Left lung (tissue), 14 donors: ENCODE results near the gene TRPV4. TPM values are rescaled to one million over a fixed set of nuclear protein-coding genes. Genes with fewer than 3 reads are reported as not detected.
A peak's percentile ranks its signal among the peaks of the same experiment; 100 is the strongest.

ENCODE experiments used
- ATAC-seq: fragments of 200-7000 bp; cut with Tn5 transposase; one replicate; pipeline ENCODE4 v1.9.1; 2020; ENCODE audit warnings: moderate library complexity
- DNase-seq, 4 donors: peaks; one replicate each; pipeline ENCODE4 v3.0.0-alpha.2; 2013 to 2020
- H3K27ac ChIP-seq, 2 donors: fragments of 200-600 bp; sonication (generic) in 1 of 2; one replicate each; pipeline versions ENCODE4 v1.5.0 to v1.8.0; 2020 to 2021
- H3K27me3 ChIP-seq, 2 donors: fragments of 200-600 bp; sonication (generic) in 1 of 2; one replicate each; pipeline versions ENCODE4 v1.5.0 to v1.8.0; 2020 to 2021
- H3K36me3 ChIP-seq, 2 donors: fragments of 200-600 bp; sonication (generic) in 1 of 2; one replicate each; pipeline versions ENCODE4 v1.5.0 to v1.8.0; 2020 to 2021
- H3K4me1 ChIP-seq, 2 donors: fragments of 200-600 bp; one replicate each; pipeline ENCODE4 v1.8.0; 2021
- H3K4me3 ChIP-seq, 2 donors: fragments of 200-600 bp; sonication (generic) in 1 of 2; one replicate each; pipeline versions ENCODE4 v1.5.0 to v1.8.0; 2020 to 2021; ENCODE audit warnings: mild to moderate bottlenecking in 1 of 2
- H3K9me3 ChIP-seq, 2 donors: fragments of 200-600 bp; sonication (generic) in 1 of 2; one replicate each; pipeline versions ENCODE4 v1.5.0 to v1.8.0; 2020 to 2021
- CTCF ChIP-seq, 2 donors: fragments of 200-600 bp; sonication (generic) in 1 of 2; IDR thresholded peaks; one replicate each; pipeline versions ENCODE4 v1.5.0 to v1.8.0; 2021; ENCODE audit warnings: antibody characterized with exemption in 2 of 2
- intact Hi-C, 2 donors: fragments of 100-400 bp; cut with DNase I; formaldehyde crosslinking; loops; one replicate each; pipeline versions ENCODE4 v1.11.2 to v1.14.2; 2022
- long read RNA-seq, 12 donors: library from polyadenylated mRNA in 2 of 12; unstranded in 2 of 12; transcript quantifications; one replicate each; pipeline ENCODE4 v2.0.0 and lab custom pipeline, GENCODE V29; 2019 to 2026
- polyA plus RNA-seq, 6 donors: library from polyadenylated mRNA; unstranded; fragments of 120-200 nt; gene quantifications; one replicate each; pipeline ENCODE4 v1.2.1, GENCODE V29; 2013; ENCODE audit not compliant: insufficient read length in 6 of 6
- total RNA-seq, 2 donors: library from RNA; stranded (reverse); fragmentation: NEBNext Ultra II Directional; extraction: Animal tissue kit (Norgen Biotek cat#: 25700); gene quantifications; one replicate each; pipeline ENCODE4 v1.2.1, GENCODE V29; 2021
- donor health status: DM: no; HTN: yes; CAD: no.
- donor health status: DM: no; HTN: no; CAD: no.

The TRPV4 gene
- 1 to 10 TPM; 2.2 to 3.2 TPM for total RNA-seq
- 1 to 10 TPM; 2.7 to 3.7 (median 3.3) TPM for polyA plus RNA-seq
- long read RNA-seq, donor 1, partial matches to known transcripts: 0 of 1 reads
- long read RNA-seq, donor 1, other reads (novel, unspliced or antisense): 0 of 1 reads
- long read RNA-seq, donor 2, partial matches to known transcripts: 0 of 1 reads
- long read RNA-seq, donor 2, other reads (novel, unspliced or antisense): 0 of 1 reads
- long read RNA-seq, donor 3: 0 reads
- long read RNA-seq, donor 4, partial matches to known transcripts: 1 of 1 reads
- long read RNA-seq, donor 4, other reads (novel, unspliced or antisense): 0 of 1 reads
- long read RNA-seq, donor 5: 0 reads
- long read RNA-seq, donor 6: 0 reads
- long read RNA-seq, donor 7: 0 reads
- long read RNA-seq, donor 8: 0 reads
- long read RNA-seq, donor 9: 0 reads
- long read RNA-seq, donor 10: 0 reads
- long read RNA-seq, donor 11, partial matches to known transcripts: 0 of 1 reads
- long read RNA-seq, donor 11, other reads (novel, unspliced or antisense): 0 of 1 reads
- long read RNA-seq, donor 12: 0 reads

DNA sequence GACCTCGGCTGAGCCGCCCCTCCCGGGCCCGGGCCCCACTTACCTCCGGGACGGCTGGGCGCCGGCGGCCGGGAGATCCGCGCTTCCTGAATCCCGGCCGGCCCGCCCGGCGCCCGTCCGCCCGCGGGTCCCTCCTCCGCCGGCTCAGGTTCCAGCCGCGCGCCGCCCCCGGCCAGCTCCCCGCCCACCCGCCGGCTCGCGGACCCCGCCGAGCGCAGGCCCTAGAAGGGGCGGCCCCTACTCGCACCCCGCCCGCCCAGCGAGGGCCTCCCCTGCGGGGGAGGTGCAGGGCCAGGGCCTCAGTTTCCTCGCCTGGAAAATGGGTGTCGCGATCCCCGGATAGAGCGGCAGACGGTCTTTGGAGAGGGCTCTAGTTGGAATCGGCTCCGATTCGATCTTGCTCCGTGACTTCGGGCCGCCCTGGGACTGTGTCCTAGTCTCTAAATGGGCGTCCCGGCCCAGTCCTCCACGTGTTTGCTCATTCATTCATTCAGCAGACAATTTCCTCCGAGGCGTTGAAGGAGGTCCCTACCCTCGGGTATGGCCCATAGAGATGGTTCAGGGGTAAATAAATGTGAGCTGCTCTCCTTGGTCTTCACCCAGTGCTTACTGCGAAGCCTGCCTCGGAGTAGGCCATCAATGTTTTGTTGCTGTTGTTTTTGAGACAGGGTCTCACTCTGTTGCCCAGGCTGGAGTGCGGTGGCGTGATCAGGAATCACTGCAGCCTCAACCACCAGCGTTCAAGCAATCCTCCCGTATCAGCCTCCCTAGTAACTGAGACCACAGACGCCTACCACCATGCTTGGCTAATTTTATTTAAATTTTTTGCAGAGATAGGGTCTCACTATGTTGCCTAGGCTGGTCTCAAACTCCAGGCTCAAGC, at the start of gene TRPV4:
TRPV4 (minus strand) TSS at position 92 of the 883 bp plus-strand sequence. CDS start 18,602 bp downstream, outside the sequence.
- peaks cover 4 to 46% of the 10 kb centered on the region in 2 donors for H3K27me3 ChIP-seq
- H3K9me3 ChIP-seq: no peaks in the 10 kb centered on the region
- no peaks in the 10 kb centered on the region for H3K36me3 ChIP-seq
- H3K4me3 ChIP-seq: peak within 1 kb of the TSS; percentile 34 to 42
- ATAC-seq: peak; percentile 76
- intact Hi-C loops: no loop called here
- peak in 2 of 4 donors; percentile 53 to 82 for DNase-seq
- no peak for TF ChIP-seq CTCF (IDR thresholded peaks at IDR 0.05)
- no peak within 1 kb of the TSS for H3K27ac ChIP-seq
- H3K4me1 ChIP-seq: peaks cover 0 to 22% of the 10 kb centered on the region in 2 donors

GRCh38 chr12:109881752-109882151, 48.6 kb upstream of the TRPV4 start:
- Histone ChIP-seq H3K27me3 (no peaks in the 10 kb centered on the region), H3K4me1 (peaks cover 5 to 34% of the 10 kb centered on the region in 2 donors), H3K36me3 (no peaks in the 10 kb centered on the region), H3K4me3 (no peak overlapping the region), H3K9me3 (no peaks in the 10 kb centered on the region), H3K27ac (no peak overlapping the region)
- TF ChIP-seq CTCF (IDR thresholded peaks at IDR 0.05): no peak
- DNase-seq (no peak), ATAC-seq (no peak)
- intact Hi-C loops: loop anchor here in 1 of 2 donors (10.0 kb wide), 1 partner anchor 77 kb away; no protein-coding TSS in a partner anchor

DNA sequence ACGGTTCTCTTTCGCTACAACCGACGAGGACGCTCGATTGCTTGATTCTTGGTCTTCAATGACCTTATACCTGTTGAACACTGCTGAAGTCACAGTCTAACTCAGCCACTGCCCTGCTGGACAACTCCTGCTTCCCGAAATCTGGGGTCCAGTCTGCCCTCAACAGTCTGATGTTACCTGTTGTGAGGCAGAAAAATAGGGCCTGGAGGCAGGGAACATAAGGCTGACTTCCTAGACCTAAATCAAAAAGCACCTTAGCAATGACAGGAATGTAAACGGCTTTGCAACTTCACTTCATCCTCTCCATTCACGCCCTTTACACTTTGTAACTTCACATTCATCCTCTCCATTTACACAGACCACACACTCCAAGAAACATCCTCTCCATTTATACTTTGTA, 47.7 kb upstream of the TRPV4 start:
- no peak for TF ChIP-seq CTCF (IDR thresholded peaks at IDR 0.05)
- peaks cover 5 to 42% of the 10 kb centered on the region in 2 donors for H3K4me1 ChIP-seq

DNA sequence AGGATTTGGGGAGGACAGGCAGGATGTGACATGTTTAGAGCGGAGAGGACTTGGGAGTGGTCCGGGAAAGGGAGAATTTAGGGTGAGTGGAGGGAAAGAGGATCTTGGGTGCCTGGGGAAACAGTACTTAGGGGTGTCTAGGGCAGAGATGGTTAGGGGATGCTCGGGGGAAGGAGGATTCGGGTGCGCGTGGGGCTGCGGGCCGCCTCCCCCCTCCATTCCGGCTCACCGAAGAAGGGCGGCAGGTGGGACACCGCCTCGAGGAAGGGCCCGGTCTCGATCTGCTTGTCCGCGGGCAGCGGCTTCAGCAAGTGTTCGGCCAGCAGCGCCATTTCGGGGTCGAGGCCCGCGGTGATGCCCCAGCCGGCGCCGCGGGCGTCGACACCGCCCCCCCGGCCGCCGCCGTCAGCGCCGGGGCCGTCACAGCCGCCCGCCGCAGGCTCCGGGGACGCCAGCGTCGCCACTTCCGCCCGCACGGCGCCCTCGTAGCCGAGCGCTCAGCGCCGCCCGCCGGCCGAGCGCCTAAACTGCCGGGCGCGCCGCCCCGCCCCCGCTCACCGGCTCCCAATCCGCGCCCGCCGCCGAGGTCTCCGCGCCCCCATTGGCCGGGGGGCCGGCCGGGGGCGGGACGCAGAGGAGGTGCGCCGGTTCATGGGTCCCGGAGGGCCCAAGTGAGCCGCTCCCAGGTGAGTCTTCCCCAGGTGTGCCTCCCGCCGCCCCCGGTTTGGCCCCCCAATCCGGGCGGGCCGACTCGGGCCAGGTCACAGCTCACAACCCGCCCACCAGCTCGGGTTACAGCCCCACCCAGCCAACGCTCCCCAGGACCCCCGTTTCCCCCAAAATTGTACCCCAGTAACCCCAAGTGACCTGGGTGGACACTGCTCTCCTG, 47.1 kb upstream of the TRPV4 start, which contains the start of gene GLTP:
GLTP (minus strand) TSS at position 499 of the 889 bp plus-strand sequence; CDS start at position 332, 167 bp downstream.
- no peaks in the 10 kb centered on the region for H3K27me3 ChIP-seq
- peaks cover 7 to 48% of the 10 kb centered on the region in 2 donors for H3K4me1 ChIP-seq
- H3K9me3 ChIP-seq: no peaks in the 10 kb centered on the region
- no peaks in the 10 kb centered on the region for H3K36me3 ChIP-seq
- intact Hi-C loops: loop anchor here in 1 of 2 donors (10.0 kb wide), 1 partner anchor 75 kb away; no protein-coding TSS in a partner anchor
- peak; percentile 98 for ATAC-seq
- H3K27ac ChIP-seq: peak within 1 kb of the TSS; percentile 41 to 82
- peak; percentile 84 to 97 (median 88) for DNase-seq
- peak within 1 kb of the TSS; percentile 53 to 71 for H3K4me3 ChIP-seq
- peak; percentile 38 to 67 for TF ChIP-seq CTCF (IDR thresholded peaks at IDR 0.05)

More for the DNA sequence above, 47.7 kb upstream of the TRPV4 start:
- Histone ChIP-seq H3K27ac (peak overlapping the region in 1 of 2 donors; percentile 82), H3K4me3 (peak overlapping the region; percentile 53 to 71), H3K27me3 (no peaks in the 10 kb centered on the region), H3K9me3 (no peaks in the 10 kb centered on the region), H3K36me3 (no peaks in the 10 kb centered on the region)
- ATAC-seq (peak; percentile 10), DNase-seq (no peak)
- intact Hi-C loops: loop anchor here in 1 of 2 donors (10.0 kb wide), 1 partner anchor 76 kb away; no protein-coding TSS in a partner anchor
